OCI-LY7 (cell line): ENCODE data around the gene MAGI1. TPM values are rescaled to one million over a fixed set of nuclear protein-coding genes. Genes with fewer than 3 reads are reported as not detected.

Source experiments
- BruUV-seq: library from RNA; stranded (reverse); fragments of 400-500 nt; replicated peaks from 2 replicates; lab custom pipeline; 2021; lab: Mats Ljungman, UMichigan
- CTCF ChIA-PET: fragments of 300-600 bp; sonication (Branson Sonifier 250); formaldehyde crosslinking; loops from one replicate; lab custom pipeline; 2022; ENCODE audit warnings: antibody characterized with exemption; ENCODE audit not compliant: unreplicated experiment; lab: Charles Lee
- POLR2A ChIA-PET: fragments of 300-600 bp; sonication (Branson Sonifier 250); formaldehyde crosslinking; loops from one replicate; lab custom pipeline; 2022; ENCODE audit warnings: antibody characterized with exemption; lab: Charles Lee
- DNase-seq: peaks from one replicate; pipeline ENCODE4 v3.0.0-alpha.2; 2015; ENCODE audit warnings: low spot score
- H2AFZ ChIP-seq: fragments of 200-600 bp; sonication (generic), shearing (Covaris generic); 2 replicates; pipeline ENCODE4 v1.6.1; 2014; ENCODE audit warnings: mild to moderate bottlenecking, antibody characterized with exemption, low read length, moderate library complexity
- H3K27ac ChIP-seq: fragments of 200-600 bp; sonication (generic); 2 replicates; pipeline ENCODE4 v1.5.1; 2014; ENCODE audit warnings: mixed run types, low read depth, mild to moderate bottlenecking, moderate library complexity, low read length, inconsistent platforms; ENCODE audit not compliant: poor library complexity, severe bottlenecking
- H3K36me3 ChIP-seq: fragments of 200-600 bp; sonication (generic); 2 replicates; pipeline ENCODE4 v1.6.1; 2014; ENCODE audit warnings: mild to moderate bottlenecking, antibody characterized with exemption, low read length, moderate library complexity, mixed read lengths; ENCODE audit not compliant: insufficient read depth
- H3K4me1 ChIP-seq: fragments of 200-600 bp; sonication (generic); 2 replicates; pipeline ENCODE4 v1.5.1; 2014; ENCODE audit warnings: mild to moderate bottlenecking, low read length; ENCODE audit not compliant: insufficient read depth, poor library complexity, severe bottlenecking
- H3K4me2 ChIP-seq: fragments of 200-600 bp; sonication (generic); 2 replicates; pipeline ENCODE4 v1.6.1; 2014; ENCODE audit warnings: mild to moderate bottlenecking, low read length
- H3K4me3 ChIP-seq: fragments of 200-600 bp; sonication (generic); 2 replicates; pipeline ENCODE4 v1.5.1; 2014; ENCODE audit warnings: mild to moderate bottlenecking, low read depth, low read length; ENCODE audit not compliant: poor library complexity, severe bottlenecking
- H3K79me2 ChIP-seq: fragments of 200-600 bp; sonication (generic); 2 replicates; pipeline ENCODE4 v1.6.1; 2016; ENCODE audit warnings: low read depth, mild to moderate bottlenecking, low read length, moderate library complexity, mixed read lengths; ENCODE audit not compliant: insufficient read depth
- H3K9me2 ChIP-seq: fragments of 200-600 bp; sonication (generic); 2 replicates; pipeline ENCODE4 v1.6.1; 2016; ENCODE audit warnings: mild to moderate bottlenecking, low read length, mixed read lengths; ENCODE audit not compliant: insufficient read depth
- H3K9me3 ChIP-seq: fragments of 200-600 bp; sonication (generic); 2 replicates; pipeline ENCODE4 v1.6.1; 2014; ENCODE audit warnings: mild to moderate bottlenecking, mixed run types, low read length, mixed read lengths
- H4K20me1 ChIP-seq: fragments of 200-600 bp; sonication (generic); 2 replicates; pipeline ENCODE4 v1.6.1; 2014; ENCODE audit warnings: mild to moderate bottlenecking, antibody characterized with exemption, low read length, moderate library complexity, mixed read lengths; ENCODE audit not compliant: insufficient read depth
- EZH2phosphoT487 ChIP-seq: fragments of 200-600 bp; sonication (generic); IDR thresholded peaks from 2 replicates; pipeline ENCODE4 v1.6.1; 2018; ENCODE audit warnings: low read depth, borderline replicate concordance, mild to moderate bottlenecking, mixed run types, antibody characterized with exemption, low read length, moderate library complexity, mixed read lengths
- intact Hi-C: fragments of 100-400 bp; cut with micrococcal nuclease; formaldehyde crosslinking; loops from one replicate; pipeline ENCODE4 v1.10.0; 2022; ENCODE audit not compliant: unreplicated experiment
- total RNA-seq, 2 experiments: library from RNA; depleted of rRNA in 1 of 2; stranded (reverse); fragments of >200 nt in 1 of 2; shearing (Covaris generic) in 1 of 2; gene quantifications; 2 replicates each; pipeline ENCODE4 v1.2.3, GENCODE V29; 2014 to 2022
- TF ChIP-seq, protein P1 (sequence below): fragments of 200-600 bp; sonication (generic); conservative IDR thresholded peaks from 2 replicates; pipeline ENCODE4 v1.5.1; 2014; ENCODE audit warnings: mild to moderate bottlenecking, antibody characterized with exemption, low read length, moderate library complexity, mixed read lengths

MAGI1 gene
- total RNA-seq, 2 experiments from 2014 or later = 0.63 to 2.5 TPM

DNA sequence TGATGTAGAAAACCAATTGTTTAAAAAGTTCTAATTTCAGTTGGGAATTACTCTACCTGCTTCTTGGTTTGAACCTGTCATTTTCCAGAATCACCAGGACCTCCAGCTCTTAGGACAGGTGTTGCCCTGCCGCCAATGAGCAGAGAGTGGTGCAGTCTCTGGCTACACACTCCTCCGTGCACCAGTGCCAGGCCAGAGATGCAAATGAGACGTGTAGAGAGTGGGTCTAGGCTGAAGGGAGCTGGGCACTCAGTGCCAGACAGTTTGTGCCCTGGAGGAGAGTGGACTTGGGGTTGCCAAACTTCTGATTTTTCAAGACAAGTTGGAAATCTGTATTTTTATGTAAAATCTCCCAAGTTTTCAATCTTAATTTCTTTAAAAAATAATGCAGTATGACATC, 566.2 kb downstream of the MAGI1 start:
- no peaks in the 10 kb centered on the region for H3K4me1 ChIP-seq
- no peak overlapping the region for H2AFZ ChIP-seq
- ChIA-PET POLR2A (no interaction called here), CTCF (no interaction called here)
- H3K9me3 ChIP-seq = no peaks in the 10 kb centered on the region
- H3K79me2 ChIP-seq = no peaks in the 10 kb centered on the region
- BruUV-seq = no TSS peak
- no peaks in the 10 kb centered on the region for H3K9me2 ChIP-seq
- no peak overlapping the region for H3K4me2 ChIP-seq
- intact Hi-C loops = no loop called here
- H3K36me3 ChIP-seq = no peaks in the 10 kb centered on the region
- DNase-seq = no peak
- no peak overlapping the region for H3K27ac ChIP-seq
- no peaks in the 10 kb centered on the region for H4K20me1 ChIP-seq
- no peak overlapping the region for H3K4me3 ChIP-seq
- no peak for TF ChIP-seq EZH2phosphoT487
- TF ChIP-seq, protein P1, sequence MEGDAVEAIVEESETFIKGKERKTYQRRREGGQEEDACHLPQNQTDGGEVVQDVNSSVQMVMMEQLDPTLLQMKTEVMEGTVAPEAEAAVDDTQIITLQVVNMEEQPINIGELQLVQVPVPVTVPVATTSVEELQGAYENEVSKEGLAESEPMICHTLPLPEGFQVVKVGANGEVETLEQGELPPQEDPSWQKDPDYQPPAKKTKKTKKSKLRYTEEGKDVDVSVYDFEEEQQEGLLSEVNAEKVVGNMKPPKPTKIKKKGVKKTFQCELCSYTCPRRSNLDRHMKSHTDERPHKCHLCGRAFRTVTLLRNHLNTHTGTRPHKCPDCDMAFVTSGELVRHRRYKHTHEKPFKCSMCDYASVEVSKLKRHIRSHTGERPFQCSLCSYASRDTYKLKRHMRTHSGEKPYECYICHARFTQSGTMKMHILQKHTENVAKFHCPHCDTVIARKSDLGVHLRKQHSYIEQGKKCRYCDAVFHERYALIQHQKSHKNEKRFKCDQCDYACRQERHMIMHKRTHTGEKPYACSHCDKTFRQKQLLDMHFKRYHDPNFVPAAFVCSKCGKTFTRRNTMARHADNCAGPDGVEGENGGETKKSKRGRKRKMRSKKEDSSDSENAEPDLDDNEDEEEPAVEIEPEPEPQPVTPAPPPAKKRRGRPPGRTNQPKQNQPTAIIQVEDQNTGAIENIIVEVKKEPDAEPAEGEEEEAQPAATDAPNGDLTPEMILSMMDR = no peak

DNA sequence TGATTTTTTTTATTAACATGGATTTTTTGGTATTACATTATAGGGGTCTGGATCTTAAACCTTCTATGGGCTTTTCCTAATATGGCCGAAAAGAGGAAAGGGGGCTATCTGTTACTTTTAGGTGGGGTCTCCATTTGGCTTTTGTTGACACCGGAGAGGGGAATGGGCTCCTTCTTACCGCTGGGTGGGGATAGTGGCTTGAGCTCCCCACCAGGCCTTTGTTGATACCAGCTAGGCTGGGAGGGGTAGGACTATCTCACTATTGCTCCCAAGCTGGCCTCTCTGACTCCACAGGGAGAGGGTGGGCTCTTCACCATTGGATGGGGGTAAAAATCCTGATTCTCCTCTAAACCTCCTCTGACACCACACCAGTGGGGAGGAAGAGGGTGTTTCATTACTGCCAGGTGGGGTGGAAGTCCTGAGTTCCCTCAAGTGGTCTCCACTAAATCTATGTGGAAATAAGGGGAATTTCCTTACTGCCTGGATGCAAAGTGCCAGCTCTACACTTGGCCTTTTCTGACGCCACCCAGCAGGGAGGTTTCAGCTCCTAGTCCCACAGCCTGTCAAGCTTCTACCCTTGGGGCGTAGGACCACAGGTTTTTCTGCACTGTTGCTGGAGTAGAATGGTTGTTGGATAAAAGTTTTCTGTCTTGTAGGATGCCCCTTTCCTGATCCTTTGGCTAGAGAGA, 572.3 kb downstream of the MAGI1 start:
- Histone ChIP-seq H4K20me1 (no peaks in the 10 kb centered on the region), H3K9me3 (no peaks in the 10 kb centered on the region), H3K4me3 (no peak overlapping the region), H3K4me2 (no peak overlapping the region), H3K4me1 (no peaks in the 10 kb centered on the region), H3K36me3 (no peaks in the 10 kb centered on the region), H2AFZ (no peak overlapping the region), H3K79me2 (no peaks in the 10 kb centered on the region), H3K27ac (no peak overlapping the region), H3K9me2 (no peaks in the 10 kb centered on the region)
- no peak for DNase-seq
- intact Hi-C loops = no loop called here
- TF ChIP-seq, protein P1 = no peak
- no peak for TF ChIP-seq EZH2phosphoT487
- ChIA-PET POLR2A (no interaction called here), CTCF (no interaction called here)
- no TSS peak for BruUV-seq

DNA sequence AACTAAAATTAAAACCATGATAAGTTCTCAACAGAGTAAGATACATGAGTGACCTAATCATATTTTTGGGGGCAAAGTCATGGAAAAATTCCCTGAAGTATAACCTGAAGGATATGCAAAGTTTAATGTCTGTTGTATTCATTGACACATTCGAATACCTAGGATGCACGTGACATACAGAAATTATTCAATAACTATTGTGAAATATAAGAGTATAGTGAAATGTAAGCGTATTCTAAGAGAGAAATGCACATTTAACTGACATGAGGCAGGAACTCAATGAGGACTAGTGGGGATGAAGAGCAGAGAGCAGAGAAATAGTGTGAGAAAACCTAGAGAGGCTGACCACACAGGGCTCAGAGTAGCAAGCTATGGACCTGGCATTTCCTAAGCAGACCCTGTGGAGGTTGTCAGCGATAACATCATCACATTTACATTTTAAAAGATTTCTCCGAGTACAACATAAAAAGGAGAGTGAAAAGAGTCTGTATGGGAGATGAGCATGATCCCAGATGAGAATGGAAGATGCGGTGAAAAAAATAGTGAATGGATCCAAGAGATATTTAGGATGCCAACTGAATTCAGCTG, 588.8 kb downstream of the MAGI1 start:
- no peak for DNase-seq
- H3K36me3 ChIP-seq = no peaks in the 10 kb centered on the region
- H3K27ac ChIP-seq = no peak overlapping the region
- no peaks in the 10 kb centered on the region for H3K4me1 ChIP-seq
- ChIA-PET POLR2A (no interaction called here), CTCF (no interaction called here)
- H3K9me2 ChIP-seq = no peaks in the 10 kb centered on the region
- no peaks in the 10 kb centered on the region for H3K9me3 ChIP-seq
- H3K79me2 ChIP-seq = no peaks in the 10 kb centered on the region
- TF ChIP-seq EZH2phosphoT487 = no peak
- TF ChIP-seq, protein P1 = no peak
- H2AFZ ChIP-seq = no peak overlapping the region
- intact Hi-C loops = no loop called here
- no peaks in the 10 kb centered on the region for H4K20me1 ChIP-seq
- no TSS peak for BruUV-seq
- no peak overlapping the region for H3K4me2 ChIP-seq
- H3K4me3 ChIP-seq = no peak overlapping the region
